DOHH2 (cell line): Measurements from ENCODE around the gene ZNF222.

Experiments
- H3F3A ChIP-seq: fragments of 200-600 bp; sonication (generic), shearing (Covaris generic); 2 replicates; pipeline ENCODE4 v1.6.0; 2016; ENCODE audit warnings: antibody characterized with exemption, mild to moderate bottlenecking; ENCODE audit not compliant: control insufficient read depth, insufficient read depth
- H3K27ac ChIP-seq: fragments of 200-600 bp; sonication (generic); 2 replicates; pipeline ENCODE4 v1.5.1; 2014; ENCODE audit warnings: low read depth, mild to moderate bottlenecking, low read length, moderate library complexity
- H3K27me3 ChIP-seq: fragments of 200-600 bp; sonication (generic); 2 replicates; pipeline ENCODE4 v1.6.1; 2014; ENCODE audit warnings: mild to moderate bottlenecking, low read length, mixed read lengths; ENCODE audit not compliant: control insufficient read depth
- H3K36me3 ChIP-seq: fragments of 200-600 bp; sonication (generic); 2 replicates; pipeline ENCODE4 v1.6.1; 2014; ENCODE audit warnings: mild to moderate bottlenecking, low read length, moderate library complexity, mixed read lengths; ENCODE audit not compliant: control insufficient read depth
- H3K4me1 ChIP-seq: fragments of 200-600 bp; sonication (generic); 2 replicates; pipeline ENCODE4 v1.6.1; 2014; ENCODE audit warnings: mild to moderate bottlenecking, low read length, mixed read lengths; ENCODE audit not compliant: control insufficient read depth
- H3K4me2 ChIP-seq: fragments of 200-600 bp; sonication (generic); 2 replicates; pipeline ENCODE4 v1.6.0; 2014; ENCODE audit warnings: mild to moderate bottlenecking, low read length, moderate library complexity
- H3K4me3 ChIP-seq: fragments of 200-600 bp; sonication (generic); 2 replicates; pipeline ENCODE4 v1.5.1; 2014; ENCODE audit warnings: mild to moderate bottlenecking, low read length, mixed read lengths
- H3K79me2 ChIP-seq: fragments of 200-600 bp; sonication (generic); 2 replicates; pipeline ENCODE4 v1.6.1; 2014; ENCODE audit warnings: mild to moderate bottlenecking, low read length, mixed read lengths; ENCODE audit not compliant: control insufficient read depth
- H3K9me2 ChIP-seq: fragments of 200-600 bp; sonication (generic); replicated peaks from 2 replicates; pipeline ENCODE4 v1.6.1; 2014; ENCODE audit warnings: mild to moderate bottlenecking, low read length, mixed read lengths; ENCODE audit not compliant: control insufficient read depth
- H3K9me3 ChIP-seq: fragments of 200-600 bp; sonication (generic); 2 replicates; pipeline ENCODE4 v1.6.1; 2014; ENCODE audit warnings: antibody characterized with exemption, low read length, mixed read lengths; ENCODE audit not compliant: control insufficient read depth, insufficient read depth
- H4K20me1 ChIP-seq: fragments of 200-600 bp; sonication (generic); 2 replicates; pipeline ENCODE4 v1.6.0; 2014; ENCODE audit warnings: low read depth, mild to moderate bottlenecking, antibody characterized with exemption, low read length, moderate library complexity; ENCODE audit not compliant: control insufficient read depth, insufficient read depth
- EZH2phosphoT487 ChIP-seq: fragments of 200-600 bp; sonication (generic); IDR thresholded peaks from 2 replicates; pipeline ENCODE4 v1.6.1; 2017; ENCODE audit warnings: borderline replicate concordance, mild to moderate bottlenecking, antibody characterized with exemption, low read length, moderate library complexity, mixed read lengths
- TF ChIP-seq, protein P1 (sequence below): fragments of 200-600 bp; sonication (generic); IDR thresholded peaks from one replicate; pipeline ENCODE4 v1.5.1; 2014; ENCODE audit warnings: antibody characterized with exemption, mild to moderate bottlenecking, low read depth, low read length; ENCODE audit not compliant: poor library complexity, severe bottlenecking

The ZNF222 gene

DNA sequence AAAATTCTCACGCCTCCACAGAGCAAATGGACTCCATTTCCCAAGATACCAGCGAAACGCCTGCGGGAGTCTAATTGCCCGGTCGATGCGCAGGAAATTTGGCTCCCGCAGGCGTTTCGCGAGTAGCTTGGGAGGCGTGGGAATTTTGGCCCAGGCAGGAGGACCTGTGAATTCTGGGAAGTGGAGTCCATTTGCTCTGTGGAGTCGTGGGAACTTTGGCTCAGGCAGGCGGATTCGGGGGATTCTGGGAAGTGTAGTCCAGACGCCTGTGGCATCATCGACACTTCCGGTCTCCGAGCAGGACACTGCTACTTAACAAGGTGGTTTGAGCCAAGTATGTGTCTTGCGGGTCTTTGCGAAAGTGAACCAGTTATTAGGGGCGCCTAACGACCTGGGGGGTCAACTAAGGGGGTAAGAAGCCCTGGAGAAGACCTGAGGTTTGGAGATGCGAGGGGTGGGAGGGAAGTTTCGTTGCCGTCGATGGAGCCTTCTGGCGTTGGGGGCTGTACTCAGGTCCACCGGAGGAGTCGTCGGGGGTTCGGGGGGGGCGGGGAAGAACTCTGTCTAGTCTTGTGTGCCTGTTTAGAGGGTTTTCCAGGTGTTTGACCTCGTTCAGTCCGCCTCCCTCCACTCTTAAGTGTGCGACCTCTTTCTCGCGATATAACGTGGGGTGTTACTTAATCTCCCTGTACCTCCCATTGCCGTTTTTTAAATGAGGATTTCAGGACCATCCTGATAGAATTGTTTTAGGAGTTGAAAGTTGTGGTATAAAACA is 41.1 kb upstream of the ZNF222 start, which contains the start of gene ZNF155:
Gene ZNF155 (plus strand): TSS at position 277 of the 775 bp plus-strand sequence. CDS start 4,356 bp downstream, outside the sequence.
- no peaks in the 10 kb centered on the region for H3K79me2 ChIP-seq
- TF ChIP-seq, protein P1, sequence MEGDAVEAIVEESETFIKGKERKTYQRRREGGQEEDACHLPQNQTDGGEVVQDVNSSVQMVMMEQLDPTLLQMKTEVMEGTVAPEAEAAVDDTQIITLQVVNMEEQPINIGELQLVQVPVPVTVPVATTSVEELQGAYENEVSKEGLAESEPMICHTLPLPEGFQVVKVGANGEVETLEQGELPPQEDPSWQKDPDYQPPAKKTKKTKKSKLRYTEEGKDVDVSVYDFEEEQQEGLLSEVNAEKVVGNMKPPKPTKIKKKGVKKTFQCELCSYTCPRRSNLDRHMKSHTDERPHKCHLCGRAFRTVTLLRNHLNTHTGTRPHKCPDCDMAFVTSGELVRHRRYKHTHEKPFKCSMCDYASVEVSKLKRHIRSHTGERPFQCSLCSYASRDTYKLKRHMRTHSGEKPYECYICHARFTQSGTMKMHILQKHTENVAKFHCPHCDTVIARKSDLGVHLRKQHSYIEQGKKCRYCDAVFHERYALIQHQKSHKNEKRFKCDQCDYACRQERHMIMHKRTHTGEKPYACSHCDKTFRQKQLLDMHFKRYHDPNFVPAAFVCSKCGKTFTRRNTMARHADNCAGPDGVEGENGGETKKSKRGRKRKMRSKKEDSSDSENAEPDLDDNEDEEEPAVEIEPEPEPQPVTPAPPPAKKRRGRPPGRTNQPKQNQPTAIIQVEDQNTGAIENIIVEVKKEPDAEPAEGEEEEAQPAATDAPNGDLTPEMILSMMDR, result no peak
- TF ChIP-seq EZH2phosphoT487, result no peak
- H4K20me1 ChIP-seq, result no peaks in the 10 kb centered on the region
- H3K27ac ChIP-seq, result no peak within 1 kb of the TSS
- no peaks in the 10 kb centered on the region for H3K36me3 ChIP-seq
- H3F3A ChIP-seq, result no peaks in the 10 kb centered on the region
- H3K4me1 ChIP-seq, result no peaks in the 10 kb centered on the region; the same call in 1 of the 2 replicates
- 0 out of 2 replicates have a peak, but pooled peaks cover 3% of the 10 kb centered on the region for H3K9me3 ChIP-seq
- peak within 1 kb of the TSS; percentile 56 for H3K4me3 ChIP-seq
- H3K27me3 ChIP-seq, result no peaks in the 10 kb centered on the region
- H3K9me2 ChIP-seq, result no peaks in the 10 kb centered on the region
- peak within 1 kb of the TSS; percentile 55 for H3K4me2 ChIP-seq

DNA sequence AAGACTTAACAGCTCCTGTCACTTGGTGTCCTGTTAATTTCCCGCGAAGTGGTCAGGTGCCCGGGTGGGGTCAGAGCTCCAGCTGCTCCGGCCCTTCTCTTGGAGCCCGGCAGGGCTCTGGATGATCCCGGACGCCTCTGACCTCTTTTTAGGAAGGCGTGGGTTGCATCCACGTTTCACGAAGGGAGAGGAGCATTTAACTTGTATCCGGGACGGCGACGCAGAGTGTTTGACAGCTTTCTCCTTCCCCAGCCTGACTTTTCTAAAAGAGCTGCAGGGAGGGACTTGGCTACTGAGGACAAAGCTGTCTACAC is 40.5 kb upstream of the ZNF222 start:
- TF ChIP-seq, protein P1, result no peak
- no peak for TF ChIP-seq EZH2phosphoT487
- H3K4me1 ChIP-seq, result no peaks in the 10 kb centered on the region; the same call in 1 of the 2 replicates
- H3K4me2 ChIP-seq, result no peak overlapping the region

DNA sequence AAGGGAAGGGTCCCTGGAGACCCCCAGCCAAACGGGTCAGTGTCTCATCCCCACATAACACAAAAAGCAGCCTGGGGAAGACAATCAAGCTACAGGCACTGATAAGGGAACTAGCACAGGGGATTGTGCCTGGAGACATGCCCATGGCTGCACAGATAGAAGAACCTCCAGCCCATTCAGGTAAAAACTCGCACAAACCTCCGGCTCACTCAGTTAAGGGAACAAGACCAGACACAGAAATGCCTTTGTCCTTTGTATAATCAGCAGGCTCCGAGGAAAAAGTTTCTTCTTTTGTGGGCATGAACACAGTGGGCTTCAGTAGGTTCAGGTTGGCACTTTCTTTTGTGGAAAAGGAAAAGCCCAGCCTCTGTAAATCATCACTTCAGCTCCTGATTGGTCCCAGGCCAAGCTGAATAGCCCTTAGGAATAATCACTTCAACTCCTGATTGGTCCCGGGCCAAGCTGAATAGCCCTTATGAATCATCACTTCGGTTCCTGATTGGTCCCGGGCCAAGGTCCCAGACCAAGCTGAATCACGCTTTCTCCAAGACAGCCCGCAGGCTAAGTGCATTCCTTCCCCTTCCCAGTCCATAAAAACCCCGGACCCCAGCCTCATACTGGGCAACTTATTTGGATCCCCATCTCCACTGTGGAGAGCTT is 27.4 kb upstream of the ZNF222 start:
- Histone ChIP-seq H3K4me1 (peaks cover 7% of the 10 kb centered on the region), H3K36me3 (no peaks in the 10 kb centered on the region; the same call in 1 of the 2 replicates), H3F3A (no peaks in the 10 kb centered on the region), H3K4me3 (no peak overlapping the region), H3K27me3 (no peaks in the 10 kb centered on the region), H3K4me2 (no peak overlapping the region), H3K27ac (no peak overlapping the region), H3K9me3 (peaks cover 12% of the 10 kb centered on the region; the same call in 1 of the 2 replicates), H3K9me2 (no peaks in the 10 kb centered on the region), H3K79me2 (no peaks in the 10 kb centered on the region), H4K20me1 (no peaks in the 10 kb centered on the region)
- TF ChIP-seq, protein P1, result no peak
- TF ChIP-seq EZH2phosphoT487, result no peak

More for the DNA sequence above, 40.5 kb upstream of the ZNF222 start:
- H4K20me1 ChIP-seq, result no peaks in the 10 kb centered on the region
- H3K9me2 ChIP-seq, result no peaks in the 10 kb centered on the region
- H3K4me3 ChIP-seq, result no peak overlapping the region
- H3K79me2 ChIP-seq, result no peaks in the 10 kb centered on the region
- 0 out of 2 replicates have a peak, but pooled peaks cover 3% of the 10 kb centered on the region for H3K9me3 ChIP-seq
- H3K36me3 ChIP-seq, result no peaks in the 10 kb centered on the region
- H3F3A ChIP-seq, result no peaks in the 10 kb centered on the region
- H3K27ac ChIP-seq, result no peak overlapping the region
- H3K27me3 ChIP-seq, result no peaks in the 10 kb centered on the region
